Measurements from ENCODE around the gene CCDC69. TPM values are rescaled to one million over a fixed set of nuclear protein-coding genes. Genes with fewer than 3 reads are reported as not detected.

Gene CCDC69
- total and polyA plus RNA-seq, 2 of the 8 experiments (the other 6 are each of a cell fraction or from before 2014, with no cell fraction given): 8.4 to 10.8 TPM

- TF ChIP-seq SIN3A (conservative IDR thresholded peaks at IDR 0.05 in 1 of 2, IDR thresholded peaks at IDR 0.05 in 1 of 2; ENCODE audit: low read depth in 1 of 2, low read length in 2 of 2): no peak
Observed at GRCh38 chr5:151243564-151243963, 19.7 kb upstream of the CCDC69 start (continued).
